Adipose tissue (tissue), 3 donors: ENCODE data around the gene VPS72. TPM values are rescaled to one million over a fixed set of nuclear protein-coding genes. Genes with fewer than 3 reads are reported as not detected.
"Not testable (repeated sequence)": the region's sequence is repeated elsewhere in the genome, so short reads cannot be mapped to it uniquely, and the experiment has no call there.

ENCODE experiments used
- H3K27ac ChIP-seq: one replicate; pipeline ENCODE4 v1.5.1; 2013; ENCODE audit warnings: low read depth, low read length
- WGBS, 3 donors: extraction: QIAGEN DNeasy Blood & Tissue Kit; methylation state at CpG; one replicate each; pipeline ENCODE4 v1.1.7; 2013; 5-methylcytosine and 5-hydroxymethylcytosine counted together
- polyA plus RNA-seq, 3 donors: library from polyadenylated mRNA; stranded (reverse); fragments of 200-250 nt; gene quantifications; one replicate each; pipeline ENCODE4 v1.2.3, GENCODE V29; 2013
- donor health status: healthy with polysubstance abuse.
- donor health status: Bipolar disorder and iron deficiency.
- donor health status: healthy.

The VPS72 gene
- polyA plus RNA-seq, 3 donors: 19.9 to 34.8 (median 26.3) TPM

- WGBS, 3 donors: 52 to 75% (median 73%) methylated on average over 6 of the region's 6 CpGs
- no peak overlapping the region for H3K27ac ChIP-seq
Observed at GRCh38 chr1:151193304-151193703, 3.3 kb upstream of the VPS72 start.

- H3K27ac ChIP-seq: no peak overlapping the region
- WGBS, 3 donors: 71 to 77% (median 75%) methylated on average over 7 of the region's 7 CpGs
Observed at GRCh38 chr1:151192047-151192446, 2.0 kb upstream of the VPS72 start.

GRCh38 chr1:151188667-151189066 lies 1.3 kb downstream of the VPS72 start:
- H3K27ac ChIP-seq: not testable (repeated sequence)

GRCh38 chr1:151187205-151187604 lies 2.8 kb downstream of the VPS72 start:
- no peak overlapping the region for H3K27ac ChIP-seq
- 79 to 89% (median 82%) methylated on average over 1 of the region's 1 CpG for WGBS, 3 donors

More at GRCh38 chr1:151188667-151189066, 1.3 kb downstream of the VPS72 start:
- 48 to 78% (median 73%) methylated on average over 8 of the region's 8 CpGs for WGBS, 3 donors

GRCh38 chr1:151184211-151184610 lies 5.8 kb downstream of the VPS72 start:
- H3K27ac ChIP-seq: no peak overlapping the region
- 87 to 96% (median 95%) methylated on average over 10 of the region's 10 CpGs for WGBS, 3 donors

GRCh38 chr1:151176514-151177045 lies 13.4 kb downstream of the VPS72 start:
- no peak overlapping the region for H3K27ac ChIP-seq
- WGBS, 3 donors: 92 to 93% (median 92%) methylated on average over 17 of the region's 17 CpGs

GRCh38 chr1:151175863-151176262 lies 14.1 kb downstream of the VPS72 start, which contains the start of gene TMOD4:
TSS of gene TMOD4 (minus strand) at chr1:151175981. CDS start at chr1:151174875, 1,106 bp downstream.
- 55 to 59% (median 56%) methylated on average over 4 of the region's 4 CpGs for WGBS, 3 donors
- H3K27ac ChIP-seq: no peak within 1 kb of the TSS

- WGBS, 3 donors: 57 to 70% (median 69%) methylated on average over 6 of the region's 6 CpGs
- H3K27ac ChIP-seq: no peak overlapping the region
Observed at GRCh38 chr1:151175041-151175741, 14.8 kb downstream of the VPS72 start.

GRCh38 chr1:151171190-151171589 lies 18.8 kb downstream of the VPS72 start:
- 88 to 93% (median 90%) methylated on average over 5 of the region's 5 CpGs for WGBS, 3 donors
- no peak overlapping the region for H3K27ac ChIP-seq

- 84 to 91% (median 89%) methylated on average over 6 of the region's 6 CpGs for WGBS, 3 donors
- no peak overlapping the region for H3K27ac ChIP-seq
Observed at GRCh38 chr1:151167116-151167515, 22.9 kb downstream of the VPS72 start.

- 4 to 5% (median 5%) methylated on average over 14 to 15 of the region's 15 CpGs for WGBS, 3 donors
- H3K27ac ChIP-seq: no peak overlapping the region
Observed at GRCh38 chr1:151166505-151166956, 23.5 kb downstream of the VPS72 start.

- 0% methylated on average over 38 of the region's 38 CpGs for WGBS, 3 donors
- peak within 1 kb of the TSS; percentile 46 for H3K27ac ChIP-seq
Observed at GRCh38 chr1:151165738-151166504, 24.1 kb downstream of the VPS72 start, which contains the start of the genes LYSMD1 and SCNM1. TSS of gene LYSMD1 (minus strand) at chr1:151165902. CDS start at chr1:151165258, 644 bp downstream. TSS of gene SCNM1 (plus strand) at chr1:151166144. CDS start at chr1:151166153, 9 bp downstream.

GRCh38 chr1:151165281-151165737 lies 24.7 kb downstream of the VPS72 start:
- H3K27ac ChIP-seq: peak overlapping the region; percentile 46
- WGBS, 3 donors: 3 to 14% (median 12%) methylated on average over 14 to 15 of the region's 15 CpGs

GRCh38 chr1:151164732-151165280 lies 25.2 kb downstream of the VPS72 start:
- H3K27ac ChIP-seq: no peak overlapping the region
- 13 to 34% (median 28%) methylated on average over 11 of the region's 11 CpGs for WGBS, 3 donors

- no peak overlapping the region for H3K27ac ChIP-seq
Observed at GRCh38 chr1:151159373-151159772, 30.6 kb downstream of the VPS72 start.

GRCh38 chr1:151158751-151159251 lies 31.2 kb downstream of the VPS72 start:
- 81 to 87% (median 85%) methylated on average over 22 of the region's 22 CpGs for WGBS, 3 donors
- no peak overlapping the region for H3K27ac ChIP-seq

- WGBS, 3 donors: 54 to 85% (median 71%) methylated on average over 5 of the region's 5 CpGs
- no peak overlapping the region for H3K27ac ChIP-seq
Observed at GRCh38 chr1:151158326-151158725, 31.7 kb downstream of the VPS72 start.

- H3K27ac ChIP-seq: peak overlapping the region; percentile 60
- whole genome bisulfite sequencing, 3 donors: 51 to 78% (median 53%) methylated on average over 6 of the region's 6 CpGs
Observed at GRCh38 chr1:151157067-151157531, 32.9 kb downstream of the VPS72 start.
